Measurements from ENCODE around the gene ONECUT2.

The ONECUT2 gene

DNA sequence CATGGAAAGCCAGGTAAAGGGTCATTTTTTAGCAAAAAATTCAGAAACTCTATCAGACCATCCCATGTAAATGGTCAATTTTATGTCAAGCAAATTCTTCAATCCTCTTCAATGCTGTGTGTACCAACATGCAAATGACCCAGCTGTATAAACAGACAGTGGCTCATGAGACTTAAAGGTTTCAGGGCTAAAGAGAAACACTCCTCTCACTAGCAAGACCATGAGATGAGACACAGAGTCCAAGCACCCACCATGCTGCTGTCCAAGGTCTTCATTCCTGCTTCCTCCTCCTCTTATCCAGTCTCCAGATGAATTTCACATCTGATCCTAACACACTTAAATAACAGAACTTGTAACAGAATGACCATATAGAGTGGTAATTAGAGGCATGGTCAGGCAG lies 30.8 kb upstream of the ONECUT2 start:
- TF ChIP-seq, protein P1, sequence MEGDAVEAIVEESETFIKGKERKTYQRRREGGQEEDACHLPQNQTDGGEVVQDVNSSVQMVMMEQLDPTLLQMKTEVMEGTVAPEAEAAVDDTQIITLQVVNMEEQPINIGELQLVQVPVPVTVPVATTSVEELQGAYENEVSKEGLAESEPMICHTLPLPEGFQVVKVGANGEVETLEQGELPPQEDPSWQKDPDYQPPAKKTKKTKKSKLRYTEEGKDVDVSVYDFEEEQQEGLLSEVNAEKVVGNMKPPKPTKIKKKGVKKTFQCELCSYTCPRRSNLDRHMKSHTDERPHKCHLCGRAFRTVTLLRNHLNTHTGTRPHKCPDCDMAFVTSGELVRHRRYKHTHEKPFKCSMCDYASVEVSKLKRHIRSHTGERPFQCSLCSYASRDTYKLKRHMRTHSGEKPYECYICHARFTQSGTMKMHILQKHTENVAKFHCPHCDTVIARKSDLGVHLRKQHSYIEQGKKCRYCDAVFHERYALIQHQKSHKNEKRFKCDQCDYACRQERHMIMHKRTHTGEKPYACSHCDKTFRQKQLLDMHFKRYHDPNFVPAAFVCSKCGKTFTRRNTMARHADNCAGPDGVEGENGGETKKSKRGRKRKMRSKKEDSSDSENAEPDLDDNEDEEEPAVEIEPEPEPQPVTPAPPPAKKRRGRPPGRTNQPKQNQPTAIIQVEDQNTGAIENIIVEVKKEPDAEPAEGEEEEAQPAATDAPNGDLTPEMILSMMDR (IDR thresholded peaks at IDR 0.05; ENCODE audit: insufficient read depth, low read length, poor library complexity, severe bottlenecking): no peak
- H3K36me3 ChIP-seq (ENCODE audit: control insufficient read depth, insufficient read depth, low read length): no peaks in the 10 kb centered on the region
- no peaks in the 10 kb centered on the region for H3K27me3 ChIP-seq (replicated peaks; ENCODE audit: control insufficient read depth, insufficient read depth, low read length)
- no peak overlapping the region for H3K4me3 ChIP-seq (replicated peaks; ENCODE audit: low read depth, low read length)
- no peak for DNase-seq (ENCODE audit: extremely low read depth, insufficient read length)

DNA sequence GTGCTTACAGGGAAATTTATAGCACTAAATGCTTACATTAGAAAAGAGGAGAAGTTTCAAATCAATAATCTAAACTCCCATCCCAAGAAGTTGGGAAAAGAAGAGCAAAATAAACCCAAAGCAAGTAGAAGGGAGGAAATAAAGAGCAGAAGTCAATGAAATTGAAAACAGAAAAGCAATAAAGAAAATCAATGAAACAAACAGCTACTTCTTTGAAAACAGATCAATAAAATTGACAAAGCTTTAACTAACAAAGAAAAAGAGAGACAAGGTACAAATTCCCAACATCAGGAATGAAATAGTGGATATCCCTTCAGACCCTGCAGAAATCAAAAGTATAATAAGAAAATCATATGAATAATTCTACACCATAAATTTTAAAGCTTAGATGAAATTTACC lies 25.5 kb upstream of the ONECUT2 start:
- TF ChIP-seq, protein P1 (IDR thresholded peaks at IDR 0.05; ENCODE audit: insufficient read depth, low read length, poor library complexity, severe bottlenecking): no peak

DNA sequence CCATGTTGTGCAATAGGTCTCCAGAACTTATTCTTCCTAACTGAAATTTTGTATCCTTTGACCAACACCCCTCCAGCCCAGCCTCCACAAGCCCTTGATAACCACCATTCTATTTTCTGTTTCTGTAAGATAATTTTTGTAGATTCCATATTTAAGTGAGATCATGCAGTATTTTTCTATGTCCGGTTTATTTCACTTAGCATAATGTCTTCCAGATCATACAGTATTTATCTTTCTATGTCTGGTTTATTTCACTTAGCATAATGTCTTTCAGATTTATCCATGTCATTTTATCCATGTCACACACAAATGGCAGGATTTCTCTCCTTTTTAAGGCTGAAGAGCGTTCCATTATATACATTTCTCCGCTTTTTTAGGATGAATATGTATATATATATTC lies 24.4 kb upstream of the ONECUT2 start:
- no peaks in the 10 kb centered on the region for H3K36me3 ChIP-seq (ENCODE audit: control insufficient read depth, insufficient read depth, low read length)
- no peaks in the 10 kb centered on the region for H3K27me3 ChIP-seq (replicated peaks; ENCODE audit: control insufficient read depth, insufficient read depth, low read length)
- TF ChIP-seq, protein P1 (IDR thresholded peaks at IDR 0.05; ENCODE audit: insufficient read depth, low read length, poor library complexity, severe bottlenecking): no peak
- no peak overlapping the region for H3K4me3 ChIP-seq (replicated peaks; ENCODE audit: low read depth, low read length)
- no peak for DNase-seq (ENCODE audit: extremely low read depth, insufficient read length)

More for the DNA sequence above, 25.5 kb upstream of the ONECUT2 start:
- DNase-seq (ENCODE audit: extremely low read depth, insufficient read length): no peak
- no peak overlapping the region for H3K4me3 ChIP-seq (replicated peaks; ENCODE audit: low read depth, low read length)
- H3K27me3 ChIP-seq (replicated peaks; ENCODE audit: control insufficient read depth, insufficient read depth, low read length): no peaks in the 10 kb centered on the region
- H3K36me3 ChIP-seq (ENCODE audit: control insufficient read depth, insufficient read depth, low read length): no peaks in the 10 kb centered on the region

DNA sequence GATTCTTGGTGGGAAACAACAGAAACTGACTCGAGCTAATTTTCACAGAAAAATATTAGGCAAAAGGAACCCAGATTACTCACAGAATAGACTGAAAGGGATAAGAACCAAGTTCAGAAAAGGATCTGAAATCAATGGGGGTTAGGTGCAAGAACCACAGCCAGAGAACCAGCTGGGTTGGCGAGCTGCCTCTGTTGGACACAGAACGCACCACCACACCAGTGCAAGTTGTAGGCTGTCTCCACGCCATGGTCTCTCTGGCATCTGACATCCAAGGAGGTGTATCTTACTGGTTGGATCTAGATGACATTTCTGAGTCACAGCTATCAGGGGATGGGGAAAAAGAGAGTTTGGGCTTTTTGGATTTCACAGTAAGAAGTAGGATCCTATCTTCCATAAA lies 18.6 kb upstream of the ONECUT2 start:
- Histone ChIP-seq H3K4me3 (replicated peaks; ENCODE audit: low read depth, low read length) (no peak overlapping the region), H3K36me3 (ENCODE audit: control insufficient read depth, insufficient read depth, low read length) (no peaks in the 10 kb centered on the region), H3K27me3 (replicated peaks; ENCODE audit: control insufficient read depth, insufficient read depth, low read length) (no peaks in the 10 kb centered on the region)
- TF ChIP-seq, protein P1 (IDR thresholded peaks at IDR 0.05; ENCODE audit: insufficient read depth, low read length, poor library complexity, severe bottlenecking): no peak
- DNase-seq (ENCODE audit: extremely low read depth, insufficient read length): no peak

DNA sequence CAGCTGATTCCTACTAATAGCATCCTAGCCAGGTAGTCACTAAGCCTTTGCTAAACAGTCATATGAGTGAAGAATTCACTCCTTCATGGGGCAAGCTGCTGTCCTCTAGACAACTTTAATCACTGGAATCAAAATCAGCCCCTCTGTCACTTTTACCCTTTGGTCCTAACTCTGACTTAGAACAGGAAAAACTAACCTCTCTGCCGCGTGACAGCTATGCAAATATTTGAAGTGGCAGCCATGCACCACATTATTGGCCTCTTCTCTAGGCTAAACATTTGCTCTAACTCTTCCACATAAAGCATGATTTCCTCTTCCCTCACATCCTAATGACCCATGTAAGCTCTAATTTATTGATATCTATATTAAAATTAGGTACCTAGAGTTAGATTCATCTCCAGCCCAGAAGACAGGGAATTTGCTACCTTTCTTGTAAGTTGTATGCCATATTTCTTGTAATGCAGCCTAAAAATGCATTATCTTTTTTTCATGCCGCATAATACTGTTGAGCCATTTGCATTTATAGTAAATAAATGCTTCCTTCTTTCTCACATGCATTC lies 12.8 kb upstream of the ONECUT2 start:
- no peak overlapping the region for H3K4me3 ChIP-seq (replicated peaks; ENCODE audit: low read depth, low read length)
- no peaks in the 10 kb centered on the region for H3K36me3 ChIP-seq (ENCODE audit: control insufficient read depth, insufficient read depth, low read length)
- H3K27me3 ChIP-seq (replicated peaks; ENCODE audit: control insufficient read depth, insufficient read depth, low read length): no peaks in the 10 kb centered on the region
- TF ChIP-seq, protein P1 (IDR thresholded peaks at IDR 0.05; ENCODE audit: insufficient read depth, low read length, poor library complexity, severe bottlenecking): no peak
- no peak for DNase-seq (ENCODE audit: extremely low read depth, insufficient read length)

DNA sequence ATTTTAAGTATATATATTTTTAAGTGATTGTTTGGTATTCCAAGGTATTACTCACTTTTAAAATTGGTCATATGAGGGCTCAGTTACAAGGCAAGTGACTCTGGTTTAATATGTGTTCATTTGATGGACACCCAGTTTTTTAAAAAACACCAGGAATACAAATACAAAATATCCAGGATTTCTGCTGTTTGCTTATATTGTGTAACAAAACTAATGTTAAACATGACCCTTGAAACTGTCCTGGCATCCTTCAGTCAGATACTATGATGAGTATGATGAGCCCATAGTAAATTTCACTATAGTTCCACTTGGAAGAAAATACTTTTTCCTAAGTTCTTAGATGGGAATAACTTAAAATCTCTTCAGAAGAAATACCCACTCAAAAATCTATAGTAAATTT lies 11.4 kb upstream of the ONECUT2 start:
- no peaks in the 10 kb centered on the region for H3K27me3 ChIP-seq (replicated peaks; ENCODE audit: control insufficient read depth, insufficient read depth, low read length)
- no peak overlapping the region for H3K4me3 ChIP-seq (replicated peaks; ENCODE audit: low read depth, low read length)
- no peak for DNase-seq (ENCODE audit: extremely low read depth, insufficient read length)
- H3K36me3 ChIP-seq (ENCODE audit: control insufficient read depth, insufficient read depth, low read length): no peaks in the 10 kb centered on the region
- TF ChIP-seq, protein P1 (IDR thresholded peaks at IDR 0.05; ENCODE audit: insufficient read depth, low read length, poor library complexity, severe bottlenecking): no peak
